Prostate gland (tissue), 2 donors: Measurements from ENCODE around the gene SP6.

Experiments
- POLR2A ChIP-seq: fragments of 450-650 bp; IDR thresholded peaks from one replicate; pipeline ENCODE4 v1.6.1; 2016; ENCODE audit warnings: antibody characterized with exemption, mild to moderate bottlenecking
- POLR2AphosphoS5 ChIP-seq: sonication (generic); formaldehyde crosslinking; IDR thresholded peaks from one replicate; pipeline ENCODE4 v1.6.1; 2017; ENCODE audit warnings: antibody characterized with exemption
- TF ChIP-seq, protein P1 (sequence below), 4 experiments: fragments of 200-600 bp in 2 of 4; fragments of 450-650 bp in 2 of 4; sonication (generic) in 2 of 4; IDR thresholded peaks; 1 replicate in 3 of 4; 2 replicates in 1 of 4; pipeline ENCODE4 v1.5.1; 2016 to 2019; ENCODE audit warnings: antibody characterized with exemption in 4 of 4, mild to moderate bottlenecking in 2 of 4, moderate library complexity in 2 of 4

DNA sequence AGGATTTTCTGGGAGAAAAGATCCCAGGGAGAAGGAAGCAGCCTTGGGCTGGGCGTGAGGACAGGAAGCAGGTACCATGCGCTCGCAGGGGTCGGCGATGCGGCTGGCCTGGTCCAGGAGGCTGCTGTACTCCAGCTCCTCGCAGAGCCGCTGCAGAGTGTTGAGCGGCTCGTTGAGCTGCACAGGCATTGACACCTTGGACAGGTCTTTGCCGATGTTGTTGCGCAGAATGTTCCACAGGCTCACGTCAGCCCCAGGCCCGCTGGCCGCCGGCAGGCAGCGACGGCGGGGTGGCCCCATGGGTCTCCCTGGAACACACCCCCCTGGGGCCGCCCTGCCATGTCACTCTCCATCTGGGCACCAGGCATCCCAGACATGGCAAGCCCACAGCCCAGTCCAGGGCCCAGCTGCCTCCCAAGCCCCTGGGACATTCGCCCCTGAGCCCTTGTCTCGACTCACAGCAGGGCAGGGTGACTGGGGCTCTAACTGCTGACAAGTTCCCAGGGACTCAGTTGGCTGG, 37.4 kb downstream of the SP6 start:
- TF ChIP-seq, protein P1, sequence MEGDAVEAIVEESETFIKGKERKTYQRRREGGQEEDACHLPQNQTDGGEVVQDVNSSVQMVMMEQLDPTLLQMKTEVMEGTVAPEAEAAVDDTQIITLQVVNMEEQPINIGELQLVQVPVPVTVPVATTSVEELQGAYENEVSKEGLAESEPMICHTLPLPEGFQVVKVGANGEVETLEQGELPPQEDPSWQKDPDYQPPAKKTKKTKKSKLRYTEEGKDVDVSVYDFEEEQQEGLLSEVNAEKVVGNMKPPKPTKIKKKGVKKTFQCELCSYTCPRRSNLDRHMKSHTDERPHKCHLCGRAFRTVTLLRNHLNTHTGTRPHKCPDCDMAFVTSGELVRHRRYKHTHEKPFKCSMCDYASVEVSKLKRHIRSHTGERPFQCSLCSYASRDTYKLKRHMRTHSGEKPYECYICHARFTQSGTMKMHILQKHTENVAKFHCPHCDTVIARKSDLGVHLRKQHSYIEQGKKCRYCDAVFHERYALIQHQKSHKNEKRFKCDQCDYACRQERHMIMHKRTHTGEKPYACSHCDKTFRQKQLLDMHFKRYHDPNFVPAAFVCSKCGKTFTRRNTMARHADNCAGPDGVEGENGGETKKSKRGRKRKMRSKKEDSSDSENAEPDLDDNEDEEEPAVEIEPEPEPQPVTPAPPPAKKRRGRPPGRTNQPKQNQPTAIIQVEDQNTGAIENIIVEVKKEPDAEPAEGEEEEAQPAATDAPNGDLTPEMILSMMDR (IDR thresholded peaks at IDR 0.05), result no peak
- TF ChIP-seq POLR2A (no peak), POLR2AphosphoS5 (no peak)
